NB4 (cell line): ENCODE data around the gene TMEM14A.
"Not testable (repeated sequence)": the region's sequence is repeated elsewhere in the genome, so short reads cannot be mapped to it uniquely, and the experiment has no call there.

Experiments
- DNase-seq: peaks from one replicate; pipeline ENCODE4 v3.0.0; 2010; ENCODE audit warnings: low read depth
- H3K4me3 ChIP-seq: one replicate; pipeline ENCODE4 v1.5.1; 2011; ENCODE audit warnings: mild to moderate bottlenecking, low read depth, low read length, moderate library complexity
- CTCF ChIP-seq: IDR thresholded peaks from one replicate; pipeline ENCODE4 v1.5.1; 2012; ENCODE audit warnings: low read depth, low read length
- MAX ChIP-seq: IDR thresholded peaks from 2 replicates; pipeline ENCODE4 v1.6.1; 2011; ENCODE audit warnings: low read depth, low read length
- MYC ChIP-seq: IDR thresholded peaks from 2 replicates; pipeline ENCODE4 v1.6.1; 2011; ENCODE audit warnings: low read depth, low read length
- POLR2A ChIP-seq: IDR thresholded peaks from 2 replicates; pipeline ENCODE4 v1.6.1; 2011; ENCODE audit warnings: mild to moderate bottlenecking; ENCODE audit not compliant: insufficient read length; ENCODE audit errors: extremely low read depth

Gene TMEM14A

DNA sequence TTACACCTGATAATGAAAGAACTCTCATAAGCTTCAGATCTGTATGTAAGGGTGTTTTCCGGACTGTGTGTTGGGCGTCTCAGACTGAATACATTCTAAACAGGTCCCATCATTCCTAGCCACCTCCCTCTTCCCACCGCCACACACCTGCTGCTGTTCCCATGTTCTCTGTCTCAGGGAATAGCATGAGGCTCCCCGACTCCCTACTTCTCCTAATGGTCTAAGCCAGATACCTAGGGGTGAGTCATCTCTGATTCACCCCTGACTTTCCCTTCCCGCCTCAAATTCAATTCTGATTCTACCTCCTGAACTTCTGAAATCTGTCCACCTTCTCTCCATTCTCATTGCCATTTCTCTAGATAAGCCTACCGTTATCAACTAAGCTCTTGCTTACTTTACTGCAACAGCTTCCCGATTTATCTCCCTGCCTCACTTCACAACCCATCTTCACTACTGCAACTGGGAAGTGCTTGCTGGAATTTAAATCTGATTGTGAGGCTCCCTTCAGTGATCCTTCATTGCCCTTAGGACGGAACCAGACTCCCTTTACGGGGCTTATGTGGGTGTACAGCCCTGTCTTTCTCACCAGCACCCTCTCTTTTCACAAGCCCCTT is 1.6 kb downstream of the TMEM14A start:
- no peak overlapping the region for H3K4me3 ChIP-seq
- no peak for DNase-seq
- no peak for TF ChIP-seq MAX
- no peak for TF ChIP-seq POLR2A
- no peak for TF ChIP-seq CTCF
- TF ChIP-seq MYC: no peak

DNA sequence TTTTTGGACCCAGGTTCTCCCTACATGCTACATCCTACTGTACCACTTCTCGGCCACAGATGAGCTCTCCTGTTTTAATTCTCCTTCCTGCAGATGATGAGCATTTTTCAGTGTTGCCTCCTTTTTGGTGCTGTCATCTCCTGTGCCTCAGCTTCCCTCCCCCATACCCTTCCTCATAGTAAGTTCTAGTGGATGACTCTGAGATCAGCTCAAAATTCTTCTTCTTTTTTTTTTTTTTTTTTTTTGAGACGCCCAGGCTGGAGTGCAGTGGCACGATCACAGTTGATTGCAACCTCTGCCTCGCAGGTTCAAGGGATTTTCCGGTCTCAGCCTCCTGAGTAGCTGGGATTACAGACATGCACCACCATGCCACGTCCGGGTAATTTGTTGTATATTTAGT is 3.8 kb downstream of the TMEM14A start:
- DNase-seq: no peak
- no peak overlapping the region for H3K4me3 ChIP-seq
- TF ChIP-seq MYC (no peak), MAX (no peak), POLR2A (no peak), CTCF (no peak)

DNA sequence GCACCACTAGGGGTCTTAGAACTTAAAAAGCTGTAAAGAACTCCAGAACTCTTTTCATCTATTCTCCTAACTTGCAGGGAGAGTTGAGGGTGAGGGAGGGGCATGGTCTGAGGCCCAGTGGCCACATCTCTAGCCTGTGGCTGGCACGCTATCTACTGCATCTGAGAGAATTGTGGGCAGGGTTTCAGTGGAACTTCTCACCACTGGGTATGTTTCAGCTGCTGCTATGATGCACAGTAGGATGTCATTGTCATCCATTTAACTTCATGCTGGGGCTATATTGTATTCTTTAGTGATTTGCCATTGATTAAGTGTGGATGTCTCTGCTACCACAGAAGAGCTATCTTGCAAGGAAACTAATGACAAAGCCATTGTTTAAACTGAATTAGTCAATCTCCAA is 4.5 kb downstream of the TMEM14A start:
- no peak for DNase-seq
- TF ChIP-seq MAX (no peak), MYC (no peak), POLR2A (no peak), CTCF (no peak)
- no peak overlapping the region for H3K4me3 ChIP-seq

DNA sequence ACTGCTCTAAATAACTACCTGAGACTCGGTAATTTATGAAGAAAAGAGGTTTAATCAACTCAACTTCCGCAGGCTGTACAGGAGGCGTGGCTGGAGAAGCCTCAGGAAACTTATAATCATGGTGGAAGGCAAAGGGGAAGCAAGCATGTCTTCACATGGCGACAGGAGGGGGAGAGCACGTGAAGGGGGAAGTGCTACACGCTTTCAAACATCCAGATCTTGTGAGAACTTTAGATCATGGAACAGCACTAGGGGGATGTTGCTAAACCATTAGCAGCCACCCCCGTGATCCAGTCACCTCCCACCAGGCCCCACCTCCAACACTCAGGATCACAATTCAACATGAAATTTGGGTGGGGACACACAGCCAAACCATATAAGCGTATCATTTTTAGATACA is 5.7 kb downstream of the TMEM14A start:
- not testable (repeated sequence) for H3K4me3 ChIP-seq, DNase-seq

- no peak overlapping the region for H3K4me3 ChIP-seq
- TF ChIP-seq MAX: no peak
- no peak for TF ChIP-seq MYC
- no peak for TF ChIP-seq CTCF
- no peak for TF ChIP-seq POLR2A
- no peak for DNase-seq
Measured at GRCh38 chr6:52681416-52681815, 10.5 kb downstream of the TMEM14A start.

- DNase-seq: no peak
- H3K4me3 ChIP-seq: no peak overlapping the region
- no peak for TF ChIP-seq MAX
- TF ChIP-seq CTCF: no peak
- TF ChIP-seq MYC: no peak
- no peak for TF ChIP-seq POLR2A
Measured at GRCh38 chr6:52686878-52687699, 16.2 kb downstream of the TMEM14A start.
